Vagina (tissue), 2 donors: ENCODE results near the gene FAM20A.

Source experiments
- CTCF ChIP-seq, 3 experiments: fragments of 450-650 bp in 2 of 3; fragments of 200-600 bp in 1 of 3; sonication (generic) in 1 of 3; IDR thresholded peaks; one replicate each; pipeline ENCODE4 v1.5.1; 2017 to 2019; ENCODE audit warnings: antibody characterized with exemption in 3 of 3, mild to moderate bottlenecking in 2 of 3, moderate library complexity in 2 of 3
- POLR2A ChIP-seq, 2 donors: fragments of 450-650 bp; IDR thresholded peaks; one replicate each; pipeline ENCODE4 v1.6.1; 2017; ENCODE audit warnings: antibody characterized with exemption in 2 of 2, mild to moderate bottlenecking in 2 of 2, moderate library complexity in 2 of 2
- POLR2AphosphoS5 ChIP-seq, 2 donors: sonication (generic); formaldehyde crosslinking; IDR thresholded peaks; one replicate each; pipeline ENCODE4 v1.9.0; 2017; ENCODE audit warnings: antibody characterized with exemption in 2 of 2, mild to moderate bottlenecking in 2 of 2, low read depth in 1 of 2; ENCODE audit not compliant: insufficient read depth in 1 of 2

DNA sequence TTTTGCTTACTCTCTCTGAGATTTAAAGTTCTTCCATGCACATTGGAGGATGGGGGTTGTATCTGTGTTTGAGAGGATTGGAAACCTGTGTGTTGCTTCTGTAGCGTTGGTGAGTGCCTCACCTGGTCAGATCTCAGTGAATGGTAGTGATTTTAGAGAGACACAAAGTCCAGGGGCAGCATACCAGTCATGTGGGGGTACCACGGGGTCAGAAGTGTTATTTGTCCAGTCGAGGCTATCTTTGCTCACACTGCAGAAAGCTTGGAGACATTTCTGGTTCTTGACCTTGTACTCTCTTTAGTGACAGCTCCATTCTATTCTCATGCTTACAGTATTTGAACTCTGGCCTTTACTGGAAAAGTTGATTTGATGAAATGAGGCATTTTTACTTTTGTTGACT, 65.2 kb downstream of the FAM20A start:
- TF ChIP-seq CTCF (IDR thresholded peaks at IDR 0.05) = no peak
- TF ChIP-seq POLR2A (IDR thresholded peaks at IDR 0.05) = no peak
- TF ChIP-seq POLR2AphosphoS5 (IDR thresholded peaks at IDR 0.05; ENCODE audit: insufficient read depth in 1 of 2, low read depth in 1 of 2) = no peak
